ENCODE measurements around the gene NSD1.
"Not testable (repeated sequence)": the region's sequence is repeated elsewhere in the genome, so short reads cannot be mapped to it uniquely, and the experiment has no call there.

The NSD1 gene

GRCh38 chr5:177177847-177178437 is 44.4 kb downstream of the NSD1 start:
- DNase-seq: not testable (repeated sequence)

GRCh38 chr5:177178733-177179304 is 45.2 kb downstream of the NSD1 start:
- no peak for DNase-seq

GRCh38 chr5:177179431-177179830 is 45.9 kb downstream of the NSD1 start:
- DNase-seq: no peak

GRCh38 chr5:177183142-177183541 is 49.6 kb downstream of the NSD1 start:
- DNase-seq: peak; percentile 13

- peak; percentile 33 for DNase-seq
These were observed 50.3 kb downstream of the NSD1 start for GRCh38 chr5:177183766-177184360.

- DNase-seq: no peak
These were observed 52.4 kb downstream of the NSD1 start for GRCh38 chr5:177185993-177186392.

GRCh38 chr5:177186645-177187044 is 53.1 kb downstream of the NSD1 start:
- no peak for DNase-seq

GRCh38 chr5:177188775-177189174 is 55.2 kb downstream of the NSD1 start:
- DNase-seq: no peak

- no peak for DNase-seq
These were observed 55.8 kb downstream of the NSD1 start for GRCh38 chr5:177189416-177189815.

GRCh38 chr5:177189965-177190364 is 56.4 kb downstream of the NSD1 start:
- no peak for DNase-seq

GRCh38 chr5:177194268-177194667 is 60.7 kb downstream of the NSD1 start:
- DNase-seq: no peak

GRCh38 chr5:177195307-177195952 is 61.9 kb downstream of the NSD1 start:
- DNase-seq: no peak

- peak; percentile 31 for DNase-seq
These were observed 65.2 kb downstream of the NSD1 start for GRCh38 chr5:177198738-177199137.

- DNase-seq: no peak
These were observed 70.7 kb downstream of the NSD1 start for GRCh38 chr5:177204281-177204680.

- DNase-seq: no peak
These were observed 76.0 kb downstream of the NSD1 start for GRCh38 chr5:177209610-177210009.

GRCh38 chr5:177212242-177212641 is 78.7 kb downstream of the NSD1 start:
- no peak for DNase-seq

- no peak for DNase-seq
These were observed 87.0 kb downstream of the NSD1 start for GRCh38 chr5:177220576-177220975.

GRCh38 chr5:177222269-177222668 is 88.7 kb downstream of the NSD1 start:
- DNase-seq: no peak

GRCh38 chr5:177225798-177226197 is 92.2 kb downstream of the NSD1 start:
- no peak for DNase-seq

- no peak for DNase-seq
These were observed 93.3 kb downstream of the NSD1 start for GRCh38 chr5:177226860-177227259.

- no peak for DNase-seq
These were observed 95.2 kb downstream of the NSD1 start for GRCh38 chr5:177228751-177229150.

GRCh38 chr5:177230660-177231059 is 97.1 kb downstream of the NSD1 start:
- DNase-seq: no peak

GRCh38 chr5:177231479-177232250 is 98.1 kb downstream of the NSD1 start:
- no peak for DNase-seq
